H1 (cell line): ENCODE measurements around the gene POLR1H. TPM values are rescaled to one million over a fixed set of nuclear protein-coding genes. Genes with fewer than 3 reads are reported as not detected.
A peak's percentile ranks its signal among the peaks of the same experiment; 100 is the strongest.

Experiments
- CTCF ChIA-PET: fragments of 300-600 bp; sonication (Branson Sonifier 250); formaldehyde crosslinking; loops from one replicate; lab custom pipeline; 2021; ENCODE audit not compliant: partially characterized antibody; lab: Charles Lee
- POLR2A ChIA-PET: fragments of 300-600 bp; sonication (Branson Sonifier 250); formaldehyde crosslinking; loops from one replicate; lab custom pipeline; 2021; ENCODE audit warnings: inconsistent platforms; ENCODE audit not compliant: partially characterized antibody; lab: Charles Lee
- DNase-seq, 2 experiments: peaks; one replicate each; pipeline versions ENCODE4 v3.0.0 to v3.0.0-alpha.2; 2010 to 2022; ENCODE audit warnings: low spot score in 2 of 2, low read depth in 1 of 2, mixed read lengths in 1 of 2
- FAIRE-seq: peaks from 2 replicates; lab custom pipeline; 2011; peaks lifted over from hg19 to GRCh38; lab: Jason Lieb, UNC
- H2AFZ ChIP-seq: 2 replicates; pipeline ENCODE4 v1.8.1; 2012; ENCODE audit warnings: low read length, inconsistent platforms
- H2AK5ac ChIP-seq: 2 replicates; pipeline ENCODE4 v1.6.1; 2013; ENCODE audit warnings: low read depth, low read length
- H2BK120ac ChIP-seq: replicated peaks from 2 replicates; pipeline ENCODE3; 2013; ENCODE audit warnings: low read depth, low read length, inconsistent platforms
- H2BK12ac ChIP-seq: 2 replicates; pipeline ENCODE4 v1.6.1; 2013; ENCODE audit warnings: low read depth, low read length
- H2BK15ac ChIP-seq: 2 replicates; pipeline ENCODE4 v1.6.1; 2013; ENCODE audit warnings: low read length
- H2BK20ac ChIP-seq: 2 replicates; pipeline ENCODE4 v1.6.1; 2013; ENCODE audit warnings: low read length
- H2BK5ac ChIP-seq: 2 replicates; pipeline ENCODE4 v1.6.1; 2013; ENCODE audit warnings: low read depth, low read length
- H3K14ac ChIP-seq: 2 replicates; pipeline ENCODE4 v1.6.1; 2013; ENCODE audit warnings: inconsistent platforms; ENCODE audit not compliant: insufficient read length
- H3K18ac ChIP-seq: 2 replicates; pipeline ENCODE4 v1.6.1; 2013; ENCODE audit warnings: low read length; ENCODE audit errors: extremely low read depth
- H3K23ac ChIP-seq: 2 replicates; pipeline ENCODE4 v1.6.1; 2013; ENCODE audit warnings: inconsistent platforms; ENCODE audit not compliant: insufficient read length
- H3K23me2 ChIP-seq: 2 replicates; pipeline ENCODE4 v1.6.1; 2013; ENCODE audit warnings: low read depth, low read length
- H3K27ac ChIP-seq: 2 replicates; pipeline ENCODE4 v1.6.1; 2011; ENCODE audit warnings: low read depth, low read length, inconsistent platforms
- H3K27me3 ChIP-seq, 4 experiments: replicated peaks in 1 of 4; 1 replicate in 1 of 4; 2 replicates in 3 of 4; pipeline versions ENCODE4 v1.6.1 to v1.8.1; 2011 to 2013; ENCODE audit warnings: low read length in 3 of 4, mild to moderate bottlenecking in 3 of 4, inconsistent platforms in 2 of 4, mixed read lengths in 2 of 4, moderate library complexity in 1 of 4; ENCODE audit not compliant: control insufficient read depth in 3 of 4, insufficient read depth in 3 of 4; ENCODE audit errors: extremely low read depth in 1 of 4
- H3K36me3 ChIP-seq, 4 experiments: 2 replicates each; pipeline versions ENCODE4 v1.6.1 to v1.8.1; 2011 to 2013; ENCODE audit warnings: mild to moderate bottlenecking in 4 of 4, low read length in 3 of 4, moderate library complexity in 2 of 4, control low read depth in 1 of 4, inconsistent platforms in 1 of 4; ENCODE audit not compliant: insufficient read depth in 4 of 4, control insufficient read depth in 2 of 4
- H3K4ac ChIP-seq: replicated peaks from 2 replicates; pipeline ENCODE3; 2013; ENCODE audit warnings: low read length, low read depth, mixed read lengths, inconsistent platforms; ENCODE audit not compliant: insufficient read length
- H3K4me1 ChIP-seq, 4 experiments: replicated peaks in 1 of 4; 1 replicate in 1 of 4; 2 replicates in 3 of 4; pipeline versions ENCODE4 v1.6.1 to v1.8.1; 2011 to 2013; ENCODE audit warnings: low read length in 3 of 4, inconsistent platforms in 2 of 4, mixed read lengths in 1 of 4; ENCODE audit not compliant: insufficient read depth in 4 of 4, control insufficient read depth in 3 of 4
- H3K4me2 ChIP-seq, 2 experiments: 2 replicates each; pipeline versions ENCODE4 v1.6.1 to v1.8.1; 2011 to 2013; ENCODE audit warnings: low read depth in 2 of 2, low read length in 2 of 2, control low read depth in 1 of 2, inconsistent platforms in 1 of 2, mild to moderate bottlenecking in 1 of 2; ENCODE audit not compliant: insufficient read depth in 1 of 2
- H3K4me3 ChIP-seq, 4 experiments: fragments of 200-600, 300-600 bp in 1 of 4; sonication (generic), shearing (Covaris generic), sonication (Bioruptor Twin) in 1 of 4; 2 replicates each; pipeline versions ENCODE4 v1.5.1 to v1.8.1; 2011 to 2016; ENCODE audit warnings: low read length in 4 of 4, low read depth in 3 of 4, control low read depth in 2 of 4, inconsistent platforms in 2 of 4, mild to moderate bottlenecking in 2 of 4, mixed read lengths in 1 of 4, moderate library complexity in 1 of 4; ENCODE audit not compliant: insufficient read depth in 2 of 4; ENCODE audit errors: extremely low read depth in 1 of 4
- H3K56ac ChIP-seq: replicated peaks from 2 replicates; pipeline ENCODE3; 2013; ENCODE audit warnings: low read depth, mild to moderate bottlenecking, mixed read lengths, low read length, inconsistent platforms; ENCODE audit not compliant: insufficient read length
- H3K79me1 ChIP-seq: 2 replicates; pipeline ENCODE4 v1.6.1; 2013; ENCODE audit warnings: low read depth, low read length, control low read depth
- H3K79me2 ChIP-seq, 2 experiments: 2 replicates each; pipeline versions ENCODE4 v1.6.1 to v1.8.1; 2012 to 2013; ENCODE audit warnings: low read length in 2 of 2, mild to moderate bottlenecking in 2 of 2, inconsistent platforms in 1 of 2; ENCODE audit not compliant: insufficient read depth in 2 of 2, control insufficient read depth in 1 of 2
- H3K9ac ChIP-seq, 4 experiments: replicated peaks in 1 of 4; 1 replicate in 1 of 4; 2 replicates in 3 of 4; pipeline versions ENCODE4 v1.6.1 to v1.8.1; 2011 to 2013; ENCODE audit warnings: low read depth in 3 of 4, low read length in 3 of 4, control low read depth in 2 of 4, mild to moderate bottlenecking in 2 of 4, moderate library complexity in 2 of 4, inconsistent platforms in 1 of 4; ENCODE audit errors: extremely low read depth in 1 of 4
- H3K9me3 ChIP-seq, 2 experiments: 2 replicates each; pipeline versions ENCODE4 v1.6.1 to v1.8.1; 2012 to 2013; ENCODE audit warnings: mild to moderate bottlenecking in 2 of 2, moderate library complexity in 2 of 2, control low read depth in 1 of 2, inconsistent platforms in 1 of 2, low read depth in 1 of 2, low read length in 1 of 2, mixed read lengths in 1 of 2; ENCODE audit not compliant: insufficient read depth in 2 of 2
- H4K20me1 ChIP-seq, 2 experiments: replicated peaks in 1 of 2; 2 replicates each; pipeline versions ENCODE3 to v1.8.1; 2011 to 2013; ENCODE audit warnings: inconsistent platforms in 2 of 2, low read length in 2 of 2, mild to moderate bottlenecking in 1 of 2; ENCODE audit not compliant: insufficient read depth in 2 of 2, control insufficient read depth in 1 of 2
- H4K5ac ChIP-seq: 2 replicates; pipeline ENCODE4 v1.6.1; 2013; ENCODE audit warnings: low read length, low read depth, mixed read lengths, inconsistent platforms; ENCODE audit not compliant: insufficient read length
- H4K8ac ChIP-seq: 2 replicates; pipeline ENCODE4 v1.8.0; 2013; ENCODE audit warnings: mild to moderate bottlenecking, moderate library complexity, low read length, inconsistent platforms; ENCODE audit not compliant: insufficient read depth; ENCODE audit errors: extremely low read depth
- H4K91ac ChIP-seq: replicated peaks from 2 replicates; pipeline ENCODE3; 2013; ENCODE audit warnings: low read length, mixed read lengths, inconsistent platforms; ENCODE audit not compliant: insufficient read length
- CTCF ChIP-seq, 3 experiments: IDR thresholded peaks; 1 replicate in 2 of 3; 2 replicates in 1 of 3; pipeline versions ENCODE4 v1.5.1 to v1.6.1; 2011; ENCODE audit warnings: low read length in 3 of 3, mild to moderate bottlenecking in 3 of 3, inconsistent platforms in 2 of 3, low read depth in 1 of 3, moderate library complexity in 1 of 3; ENCODE audit not compliant: insufficient read depth in 1 of 3; ENCODE audit errors: control extremely low read depth in 1 of 3
- EGR1 ChIP-seq: IDR thresholded peaks from 2 replicates; pipeline ENCODE4 v1.6.1; 2011; ENCODE audit warnings: low read depth, low read length, borderline replicate concordance
- RAD21 ChIP-seq, 2 experiments: IDR thresholded peaks in 1 of 2; conservative IDR thresholded peaks in 1 of 2; 2 replicates each; pipeline ENCODE4 v1.6.1; 2011; ENCODE audit warnings: low read depth in 2 of 2, low read length in 2 of 2, improper control_type of control experiment in 1 of 2, inconsistent platforms in 1 of 2, mild to moderate bottlenecking in 1 of 2, moderate library complexity in 1 of 2
- whole genome bisulfite sequencing, 2 experiments: shearing (Covaris generic) in 1 of 2; methylation state at CpG; one replicate each; pipeline versions ENCODE4 v1.1.6 to v1.1.7; 2013 to 2015; ENCODE audit warnings: low lambda C conversion rate in 2 of 2, mixed read lengths in 2 of 2, inconsistent platforms in 1 of 2, low coverage in 1 of 2, missing lambda C conversion rate in 1 of 2; ENCODE audit not compliant: insufficient replicate concordance in 2 of 2, insufficient coverage in 1 of 2, insufficient read length in 1 of 2; ENCODE audit errors: extremely low coverage in 1 of 2, missing lambda C conversion rate in 1 of 2; 5-methylcytosine and 5-hydroxymethylcytosine counted together
- polyA plus RNA-seq, 7 experiments: library from polyadenylated mRNA; depleted of rRNA in 3 of 7; stranded (reverse) in 5 of 7; unstranded in 2 of 7; fragments of >200 nt in 5 of 7; fragments of 200-250 nt in 2 of 7; gene quantifications; 1 replicate in 5 of 7; 2 replicates in 1 of 7; 4 replicates in 1 of 7; pipeline versions ENCODE4 v1.2.1 to v1.2.3, GENCODE V29; 2011 to 2013; ENCODE audit warnings: missing spikeins in 2 of 7, mixed read lengths in 2 of 7
- total RNA-seq: library from RNA; stranded (reverse); fragmentation: NEBNext Ultra II Directional; extraction: Animal tissue kit (Norgen Biotek cat#: 25700); gene quantifications from 2 replicates; pipeline ENCODE4 v1.2.1, GENCODE V29; 2021

Gene POLR1H
- total and polyA plus RNA-seq, 2 of the 8 experiments (the other 6 are each of a cell fraction or from before 2014, with no cell fraction given): 31.5 to 82.2 TPM

- no peak overlapping the region for H3K56ac ChIP-seq
- no peak overlapping the region for H3K4me3 ChIP-seq
- H2AK5ac ChIP-seq: no peak overlapping the region
- no peaks in the 10 kb centered on the region for H3K36me3 ChIP-seq
- H4K91ac ChIP-seq: no peak overlapping the region
- no peak overlapping the region for H2BK12ac ChIP-seq
- H3K4me1 ChIP-seq: no peaks in the 10 kb centered on the region
- POLR2A ChIA-PET: no interaction called here
- H4K5ac ChIP-seq: no peak overlapping the region
- H3K4me2 ChIP-seq: no peak overlapping the region
- no peak overlapping the region for H3K23ac ChIP-seq
- no peaks in the 10 kb centered on the region for H3K27me3 ChIP-seq
- peaks cover 0 to under 1% of the 10 kb centered on the region in 2 experiments for H4K20me1 ChIP-seq
- H2BK5ac ChIP-seq: no peak overlapping the region
- H3K23me2 ChIP-seq: no peaks in the 10 kb centered on the region
- no peak overlapping the region for H3K27ac ChIP-seq
- no peak overlapping the region for H3K9ac ChIP-seq
- no peak overlapping the region for H3K14ac ChIP-seq
- no peak for FAIRE-seq
- no peaks in the 10 kb centered on the region for H3K79me2 ChIP-seq
- H2AFZ ChIP-seq: no peak overlapping the region
- H2BK15ac ChIP-seq: no peak overlapping the region
- H2BK120ac ChIP-seq: no peak overlapping the region
- no peaks in the 10 kb centered on the region for H3K9me3 ChIP-seq
- H3K79me1 ChIP-seq: no peaks in the 10 kb centered on the region
- no peak for TF ChIP-seq EGR1
- peak in 2 of 3 experiments; percentile 20 to 64; a peak in 2 of 4 replicates for TF ChIP-seq CTCF (IDR thresholded peaks at IDR 0.05; ENCODE audit: control extremely low read depth in 1 of 3, insufficient read depth in 1 of 3, low read depth in 1 of 3, low read length in 3 of 3)
- TF ChIP-seq RAD21 (IDR thresholded peaks at IDR 0.05 in 1 of 2, conservative IDR thresholded peaks at IDR 0.05 in 1 of 2; ENCODE audit: low read depth in 2 of 2, low read length in 2 of 2): peak in 1 of 2 experiments; percentile 19; a peak in 2 of 4 replicates
- H4K8ac ChIP-seq: no peak overlapping the region
- DNase-seq: no peak
- no peak overlapping the region for H3K4ac ChIP-seq
- CTCF ChIA-PET: interaction anchor here (0.6 to 2.5 kb wide), 9 partner anchors 9 to 290 kb away, joined by 3 to 11 read pairs (median 4); no protein-coding TSS in a partner anchor
- H2BK20ac ChIP-seq: no peak overlapping the region
- WGBS, 2 experiments: 60% methylated on average over 4 of the region's 4 CpGs; no CpG with 5 or more reads in 1 of the 2 experiments
- H3K18ac ChIP-seq: no peak overlapping the region
Measured at GRCh38 chr6:30037182-30037788, 23.8 kb upstream of the POLR1H start.
